HG03025 (cell line): ENCODE data around the gene HOXB1.

Source experiments
- ATAC-seq: cut with Tn5 transposase; IDR thresholded peaks from one replicate; pipeline ENCODE4 v1.9.1; 2021; ENCODE audit warnings: mild to moderate bottlenecking, moderate library complexity; ENCODE audit not compliant: unreplicated experiment, low FRiP score

HOXB1 gene

DNA sequence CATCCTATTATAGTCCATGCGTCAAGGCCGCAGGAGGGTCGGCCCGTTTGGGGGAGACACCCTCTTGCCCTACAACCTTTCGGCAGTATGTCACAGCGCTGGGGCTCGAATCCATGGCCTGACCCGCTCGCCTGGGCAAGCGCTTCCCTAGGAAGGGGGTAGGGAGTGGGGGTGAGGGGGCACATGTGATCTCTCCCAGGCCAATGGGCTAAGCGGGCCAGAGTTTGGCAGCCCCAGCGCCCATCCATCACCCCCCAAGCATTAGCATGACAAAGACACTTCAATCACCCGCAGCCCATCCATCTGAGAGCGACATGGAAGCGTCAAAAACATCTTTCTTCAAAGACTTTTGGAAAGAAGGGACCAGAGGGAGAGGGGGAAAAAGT is at the start of gene HOXB1:
HOXB1 (minus strand) TSS at position 125 of the 386 bp plus-strand sequence; CDS start at position 18, 107 bp downstream.
- no peak for ATAC-seq

DNA sequence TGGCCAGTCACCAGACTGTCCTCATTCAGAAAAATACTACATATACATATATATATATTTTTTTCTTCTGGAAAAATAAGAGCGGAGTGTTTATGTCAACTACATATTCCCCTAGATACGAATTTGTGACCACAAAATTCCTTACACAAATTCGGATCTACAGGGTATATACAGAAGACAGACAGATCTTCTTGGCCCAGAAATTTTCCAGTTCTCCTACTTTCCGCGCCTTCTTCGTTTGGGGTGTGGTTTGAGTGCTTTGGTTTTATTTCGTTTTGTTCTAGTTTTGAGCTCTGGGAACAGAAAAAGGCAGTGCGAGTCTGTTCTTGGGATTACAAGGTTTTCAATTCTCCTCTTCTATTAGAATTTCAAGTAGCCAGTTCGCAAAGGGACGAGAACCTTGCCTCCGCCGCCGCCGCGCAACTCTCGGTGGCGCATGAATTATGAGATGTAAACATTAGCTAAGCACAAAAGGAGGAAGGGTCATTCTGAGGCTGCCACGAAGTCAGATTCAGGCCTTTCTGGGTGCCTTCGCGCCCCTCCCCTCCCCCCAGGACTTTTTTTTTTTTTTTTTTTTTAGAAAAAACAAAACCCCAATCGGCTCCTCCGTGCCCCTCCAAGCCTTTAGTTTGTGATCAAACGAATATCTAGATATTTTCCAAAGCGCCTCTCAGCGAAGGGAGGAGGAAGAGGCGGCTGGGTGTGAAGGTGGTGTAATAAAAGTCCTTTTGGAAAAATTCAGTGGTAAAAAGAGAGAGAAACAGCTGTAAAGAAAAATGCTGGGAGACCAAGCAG is 49.1 kb upstream of the HOXB1 start:
- ATAC-seq: no peak

DNA sequence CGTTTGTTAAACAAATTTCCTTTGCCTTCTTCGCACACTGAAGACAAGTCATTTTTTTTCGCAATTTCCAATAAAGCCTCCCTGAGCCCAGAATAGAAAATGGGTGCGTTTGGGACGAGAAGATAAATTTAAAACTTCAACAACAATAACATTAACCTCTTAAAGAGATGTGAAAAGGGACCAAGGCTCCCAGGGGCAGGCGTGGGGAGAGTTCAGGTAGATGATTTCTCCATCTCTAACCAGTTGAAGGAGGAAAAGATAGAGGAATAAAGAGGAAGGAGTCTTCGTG is 48.6 kb upstream of the HOXB1 start:
- ATAC-seq: no peak

DNA sequence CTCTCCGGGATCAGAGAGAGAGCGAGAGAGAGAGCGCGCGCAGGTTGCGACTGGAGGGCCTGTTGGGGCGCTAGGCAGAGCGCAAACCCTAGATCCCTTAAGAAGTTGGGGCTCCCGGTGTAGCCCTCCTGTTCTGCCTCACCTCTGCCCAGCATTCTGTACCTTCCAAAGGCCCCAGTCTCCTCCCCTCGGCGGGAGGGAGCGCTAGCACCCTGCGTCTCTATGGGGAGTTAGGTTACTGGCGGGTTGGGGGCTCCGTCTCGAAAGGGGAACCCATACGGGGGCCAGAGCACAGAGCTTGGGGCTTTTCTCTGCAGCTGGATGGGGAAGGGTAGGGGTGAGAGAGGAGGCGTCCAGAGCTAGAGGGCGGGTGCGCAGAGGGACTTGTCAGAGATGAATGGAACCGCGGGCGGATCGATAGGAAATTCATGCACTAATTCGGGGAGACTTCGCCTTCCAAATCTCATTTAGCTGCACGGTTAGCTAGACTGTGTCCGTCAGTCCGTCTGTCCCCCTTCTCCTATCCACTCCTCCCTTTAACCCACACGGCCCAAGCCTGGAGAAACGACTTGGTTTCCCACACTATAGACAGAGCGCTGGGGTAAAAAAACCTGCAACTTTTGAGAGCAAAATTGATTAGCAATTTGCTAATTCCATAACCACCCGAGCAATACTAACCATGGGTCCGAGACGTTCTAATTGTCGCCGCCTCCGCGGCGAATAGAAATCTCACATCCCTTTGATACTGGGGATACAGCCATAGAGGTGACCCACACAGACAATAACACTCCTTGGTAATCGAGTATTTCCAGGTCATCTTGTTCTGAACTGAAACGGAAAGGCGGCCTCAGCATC is 48.0 kb upstream of the HOXB1 start:
- ATAC-seq: peak; percentile 33

DNA sequence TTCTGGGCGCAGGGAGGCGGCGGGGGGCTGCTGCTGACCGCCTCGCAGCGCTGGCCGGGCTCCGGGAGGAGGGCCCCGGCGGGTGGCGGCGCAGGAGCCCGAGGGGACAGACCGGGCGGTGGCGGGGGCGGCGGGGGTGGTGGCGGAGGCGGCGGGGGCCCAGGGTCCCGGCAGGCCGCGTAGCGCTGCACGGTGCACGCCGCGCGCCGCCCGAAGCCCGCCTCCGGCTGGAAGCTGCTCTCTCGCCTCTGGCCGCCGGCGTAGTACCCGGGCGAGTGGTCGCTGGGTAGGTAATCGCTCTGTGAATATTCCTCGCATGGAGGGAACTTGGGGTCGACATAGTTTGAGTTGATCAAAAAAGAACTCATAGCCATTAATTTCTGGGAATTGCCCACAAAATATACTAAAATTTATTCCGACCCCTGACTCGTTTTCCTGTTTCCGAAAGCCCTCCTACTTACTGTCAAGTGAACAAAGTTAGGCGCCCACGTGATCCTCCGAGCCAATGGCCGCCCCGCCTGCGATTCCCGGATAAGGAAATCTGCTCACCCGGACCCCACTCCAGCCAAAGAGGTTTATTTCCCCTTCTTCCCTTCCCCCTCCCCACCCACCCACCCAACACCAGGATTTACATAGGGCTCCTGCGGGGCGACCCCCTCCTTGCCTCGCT is 47.3 kb upstream of the HOXB1 start, which contains the start of gene HOXB4:
HOXB4 (minus strand) TSS at position 405 of the 670 bp plus-strand sequence; CDS start at position 374, 31 bp downstream.
- peak; percentile 35 for ATAC-seq

DNA sequence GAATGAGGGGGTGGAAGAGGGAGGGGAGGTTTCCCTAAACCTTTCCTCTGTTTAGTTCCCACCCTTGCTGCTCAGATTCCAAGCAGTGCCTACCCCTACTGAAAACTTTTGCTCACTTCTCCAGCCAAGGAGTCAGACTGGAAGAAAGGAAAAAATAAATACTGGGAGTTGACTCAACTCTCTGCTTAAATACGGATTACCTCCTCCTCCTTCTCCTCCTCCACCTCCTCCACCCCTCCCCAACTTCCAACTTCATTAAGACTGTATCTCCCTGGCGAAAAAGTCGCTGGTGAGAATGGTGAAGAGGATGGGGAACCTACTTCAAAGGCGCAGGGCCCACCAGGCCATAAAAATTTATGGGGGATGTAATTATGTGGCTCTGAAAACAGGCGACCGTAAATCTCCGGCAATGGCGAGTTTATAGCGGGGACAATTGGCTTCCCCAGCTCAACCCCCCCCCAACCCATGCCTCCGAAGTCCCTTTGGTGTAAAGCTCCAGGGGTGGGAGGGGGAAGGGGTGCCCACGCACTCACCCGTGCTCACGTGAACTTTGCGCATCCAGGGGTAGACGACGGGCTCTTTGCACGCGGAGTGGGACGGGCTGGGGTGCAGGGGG is 46.6 kb upstream of the HOXB1 start:
- no peak for ATAC-seq

DNA sequence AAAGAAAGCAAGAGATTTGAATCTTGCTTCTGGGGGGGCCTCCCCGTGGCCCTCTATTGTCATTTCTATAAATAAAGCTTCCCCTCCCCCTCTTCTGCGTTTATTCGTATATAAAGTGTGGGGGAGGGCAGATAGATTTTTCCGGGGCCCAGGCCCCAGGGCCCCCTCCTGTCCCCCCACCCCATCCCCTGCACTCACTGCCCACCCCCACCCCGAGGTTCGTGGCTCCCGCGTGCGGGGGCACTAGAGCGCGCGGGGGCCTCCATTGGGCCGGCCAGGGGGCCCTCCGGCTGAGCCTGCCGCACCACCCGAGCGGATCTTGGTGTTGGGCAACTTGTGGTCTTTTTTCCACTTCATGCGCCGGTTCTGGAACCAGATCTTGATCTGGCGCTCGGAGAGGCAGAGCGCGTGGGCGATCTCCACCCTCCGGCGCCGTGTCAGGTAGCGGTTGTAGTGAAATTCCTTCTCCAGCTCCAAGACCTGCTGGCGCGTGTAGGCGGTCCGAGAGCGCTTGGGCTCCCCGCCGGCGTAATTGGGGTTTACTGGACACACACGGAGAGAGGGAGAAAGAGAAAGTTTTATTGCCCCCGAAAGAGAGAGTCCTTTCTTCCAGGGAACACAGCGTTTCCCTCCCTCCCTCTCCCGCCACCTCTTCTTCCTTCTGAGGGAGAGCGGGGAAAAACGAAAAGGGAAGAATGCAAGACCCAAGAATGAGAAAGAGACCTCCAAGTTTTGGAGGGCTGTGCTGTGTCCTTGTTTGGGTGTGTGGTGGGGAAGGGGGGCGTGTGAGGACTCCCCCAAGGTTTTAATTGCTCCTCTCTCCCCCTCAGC is 45.9 kb upstream of the HOXB1 start:
- ATAC-seq: no peak

DNA sequence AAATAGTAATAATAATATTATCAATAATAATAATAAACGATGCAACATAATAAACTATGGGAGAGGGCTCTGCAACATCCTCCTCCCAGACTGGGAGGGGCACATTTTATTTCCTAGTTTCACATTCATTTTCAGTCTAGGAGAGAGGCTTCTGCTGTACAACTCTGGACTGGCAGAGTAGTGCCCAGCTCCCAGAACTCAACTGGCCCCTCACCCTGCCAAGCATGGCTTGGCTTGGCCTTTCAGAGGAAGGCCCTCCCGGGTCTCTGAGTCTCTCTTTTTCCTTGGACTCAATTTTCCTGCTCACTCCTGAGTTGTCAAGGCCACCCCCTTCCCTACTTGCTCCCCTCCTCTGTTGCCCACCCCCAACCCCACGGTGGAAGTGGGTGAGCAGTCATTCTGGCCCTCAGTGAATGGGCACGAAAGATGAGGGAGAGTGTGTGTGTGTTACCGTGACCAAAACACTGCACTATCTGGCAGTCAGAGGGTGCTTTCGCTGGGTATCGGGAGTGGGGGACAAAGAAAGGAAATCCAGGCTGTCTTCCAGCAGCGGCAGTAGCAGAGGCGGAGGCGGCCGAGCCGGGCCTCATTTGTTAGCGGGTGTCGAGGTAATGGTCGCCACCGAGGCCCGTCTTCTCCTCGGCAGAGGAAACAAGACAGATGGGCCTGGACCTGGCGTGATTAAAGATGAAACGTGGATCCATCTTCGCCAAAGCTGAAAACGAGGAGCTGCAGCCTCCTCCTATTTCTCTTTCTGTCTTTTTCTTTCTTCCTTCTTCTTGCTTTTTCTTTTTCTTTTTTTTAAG is 45.1 kb upstream of the HOXB1 start:
- ATAC-seq: no peak

DNA sequence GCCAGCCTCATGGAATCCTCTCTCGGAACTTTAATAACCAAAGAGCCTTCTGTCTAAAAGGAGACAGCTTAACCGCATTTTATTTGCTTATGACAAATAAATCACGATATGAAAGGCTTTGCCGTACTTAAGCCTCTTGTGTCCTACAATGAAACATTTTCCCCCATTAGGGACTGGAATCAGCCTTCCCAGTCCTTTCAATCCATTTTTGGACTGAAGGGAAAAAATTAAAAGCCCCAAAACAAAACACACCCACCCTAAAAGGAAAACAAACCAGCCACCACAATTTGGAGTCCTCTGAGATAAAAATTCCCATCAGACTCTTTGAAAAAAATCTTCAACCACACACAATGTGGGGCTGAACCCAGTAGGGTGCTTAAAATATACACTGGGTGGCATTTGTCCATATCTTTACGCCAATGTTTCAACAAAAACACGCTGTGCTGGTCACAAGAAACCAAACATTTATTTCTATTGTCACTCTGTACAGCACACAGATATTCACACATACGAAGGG is 44.3 kb upstream of the HOXB1 start:
- ATAC-seq: no peak

DNA sequence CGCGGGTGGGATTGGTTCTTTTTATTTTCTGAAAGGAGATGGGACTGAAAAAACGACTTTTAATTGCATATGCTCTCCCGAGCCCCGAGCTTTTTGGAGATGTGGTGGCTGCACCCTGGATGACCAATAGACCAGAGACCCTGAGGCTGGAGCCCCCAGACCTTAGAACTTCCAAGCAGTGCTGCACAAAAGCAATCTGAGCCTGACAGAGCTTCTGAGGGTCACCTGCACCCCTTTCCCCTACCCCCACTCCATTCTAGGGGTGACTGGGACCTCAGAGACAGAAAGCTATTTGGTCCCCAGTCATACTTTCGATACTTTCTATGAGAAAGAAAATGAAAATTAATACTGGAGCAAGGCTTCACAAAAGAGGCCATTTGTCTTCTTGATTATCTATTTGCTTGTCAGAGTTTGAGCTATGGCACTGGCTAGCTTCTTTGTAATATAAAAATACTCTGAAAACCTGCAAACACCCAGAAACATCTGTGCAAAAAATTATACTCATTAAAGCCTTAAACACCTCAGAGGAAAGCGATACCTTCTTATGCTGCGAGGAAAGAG is 43.8 kb upstream of the HOXB1 start:
- ATAC-seq: no peak

DNA sequence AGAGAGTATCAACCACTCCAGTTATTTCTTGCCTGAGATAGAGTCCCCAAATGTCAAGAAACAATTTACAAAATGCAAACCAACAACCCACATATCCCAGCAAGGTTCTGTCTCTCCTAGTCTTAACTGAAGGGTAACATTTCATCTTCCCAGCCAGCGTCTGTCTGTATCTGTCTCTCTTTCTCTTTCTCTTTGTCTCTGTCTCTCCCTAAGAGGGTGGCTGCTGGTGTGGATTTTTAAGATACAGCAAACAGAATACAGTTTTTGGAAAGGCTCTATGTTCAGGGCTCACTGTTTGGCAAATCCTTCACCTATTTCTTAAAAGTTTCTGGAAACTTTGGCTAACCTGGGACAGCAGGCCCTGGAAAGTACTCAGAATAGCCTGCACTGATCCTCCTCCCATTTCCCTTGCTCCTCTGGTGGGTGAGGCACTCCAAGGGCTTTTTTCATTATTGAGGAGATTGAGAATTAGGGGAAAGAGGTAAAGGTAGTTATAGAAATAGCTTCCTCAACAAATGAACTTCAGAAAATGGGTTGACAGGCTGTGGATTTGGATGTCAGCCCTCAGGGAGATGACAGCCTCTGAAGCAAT is 41.1 kb upstream of the HOXB1 start:
- no peak for ATAC-seq

DNA sequence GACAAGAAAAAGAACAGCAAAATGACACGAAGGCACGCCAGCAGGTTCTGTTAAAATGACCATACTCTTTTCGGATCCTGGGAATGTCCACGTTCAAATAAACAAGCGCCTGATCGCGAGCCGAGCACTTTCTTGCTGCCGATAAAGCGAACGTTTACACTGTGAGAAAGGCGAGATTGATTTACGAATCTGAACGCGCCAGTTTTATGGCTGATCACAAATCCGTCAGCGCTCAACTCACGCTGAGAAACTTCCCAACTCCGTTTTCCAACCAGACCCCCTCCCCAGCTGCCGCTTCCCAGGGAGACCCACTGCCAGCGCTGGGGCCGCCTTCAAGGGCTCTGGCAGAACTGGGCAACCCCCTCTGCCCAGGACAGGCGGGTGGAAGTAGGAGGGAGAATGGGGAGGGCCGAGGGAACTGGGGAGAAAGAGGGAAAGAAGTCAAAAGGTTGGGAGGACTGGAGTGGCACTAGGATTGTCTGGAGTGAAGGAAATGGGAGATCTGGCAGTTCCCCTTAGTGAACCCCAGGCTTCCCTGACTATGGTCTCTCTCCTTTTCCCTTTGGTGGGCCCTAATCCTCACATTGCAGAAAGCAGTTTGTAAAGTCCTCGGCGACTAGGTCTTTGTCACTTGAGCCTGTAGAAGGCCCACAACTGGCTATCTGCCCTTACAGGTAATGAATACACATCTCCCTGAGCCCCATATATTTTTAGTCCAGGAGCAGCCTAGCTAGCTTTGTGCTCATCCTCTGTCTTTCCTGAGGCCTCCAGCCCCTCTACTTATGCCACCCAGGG is 40.4 kb upstream of the HOXB1 start:
- ATAC-seq: no peak

DNA sequence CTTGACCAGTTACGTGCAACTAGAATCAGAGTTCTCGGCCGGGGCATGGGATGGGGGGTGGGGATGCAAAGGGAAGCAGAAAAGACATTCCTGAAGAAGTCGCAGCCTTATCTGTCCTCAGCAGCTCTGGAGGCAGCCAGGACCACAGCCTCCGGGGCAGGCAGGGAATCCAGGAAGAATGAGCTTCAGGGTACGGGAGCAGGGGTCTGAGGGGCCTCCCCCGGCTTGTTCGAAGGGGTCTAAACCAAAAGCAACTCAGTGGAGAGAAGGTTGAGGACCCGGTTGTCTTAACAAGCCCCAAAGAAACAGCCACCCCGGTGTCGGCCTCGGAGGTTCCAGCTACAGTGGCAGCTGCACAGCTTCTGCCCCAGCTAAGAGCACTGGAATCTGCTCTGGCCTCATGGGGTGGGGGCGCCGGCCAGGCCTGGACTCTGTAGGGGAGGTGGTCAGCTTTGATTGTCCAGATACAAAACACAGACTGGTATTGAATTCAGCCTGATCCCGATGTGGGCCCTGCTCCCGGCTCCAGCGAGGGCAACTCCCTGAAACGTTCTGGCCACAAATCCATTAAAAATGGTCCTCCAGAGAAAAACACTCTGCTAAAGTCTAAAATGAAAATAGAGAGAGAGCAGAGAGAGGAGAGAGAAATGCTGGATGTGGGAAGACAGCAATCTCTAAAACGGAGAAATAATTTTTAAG is 39.7 kb upstream of the HOXB1 start:
- no peak for ATAC-seq

DNA sequence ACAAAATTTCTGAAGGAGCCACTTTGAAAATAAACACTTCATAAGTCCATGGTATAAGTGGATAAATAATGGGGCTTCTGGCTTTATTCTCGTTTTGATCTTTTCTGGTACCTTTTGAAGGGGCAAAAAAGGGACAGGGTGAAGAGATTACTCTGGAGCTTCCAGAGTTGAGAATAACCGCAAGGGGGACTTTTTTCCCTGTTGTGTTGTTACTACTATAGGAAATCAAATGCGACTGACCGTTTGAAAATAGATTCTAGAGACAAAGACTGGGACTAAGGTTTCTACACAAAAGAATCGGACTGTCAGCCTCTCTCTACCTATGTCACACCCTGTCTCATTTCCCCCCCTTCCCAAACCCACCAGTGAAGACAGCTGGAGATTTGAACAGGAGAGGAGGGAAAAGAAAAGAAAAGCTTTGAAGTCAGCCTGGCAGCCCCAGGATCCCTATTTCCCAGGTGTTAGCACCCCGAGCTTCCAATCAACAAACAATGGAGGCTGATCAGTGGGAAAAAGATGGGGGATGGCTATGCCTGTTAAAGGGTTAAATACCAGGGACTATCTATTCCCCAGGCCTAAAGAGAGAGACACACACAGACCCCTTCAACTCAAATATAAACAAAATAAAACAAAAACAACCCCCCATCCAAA is 39.0 kb upstream of the HOXB1 start:
- ATAC-seq: no peak

DNA sequence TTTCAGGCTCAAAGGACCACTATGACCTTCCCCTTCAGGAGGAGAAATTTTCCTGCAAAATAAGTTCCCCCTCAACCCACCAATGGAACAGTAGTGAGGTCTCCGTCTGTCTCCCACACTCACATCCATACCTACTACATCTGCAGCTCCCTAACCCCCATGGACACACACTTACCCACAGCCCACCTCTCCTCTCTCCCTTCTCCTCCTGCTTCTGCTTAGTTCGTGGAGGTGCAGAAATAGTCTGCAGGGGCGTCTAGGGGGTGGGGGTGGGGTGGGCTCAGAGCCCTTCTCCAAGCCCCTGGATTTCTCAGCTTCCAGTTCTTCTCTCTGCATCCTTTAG is 38.4 kb upstream of the HOXB1 start:
- ATAC-seq: no peak

DNA sequence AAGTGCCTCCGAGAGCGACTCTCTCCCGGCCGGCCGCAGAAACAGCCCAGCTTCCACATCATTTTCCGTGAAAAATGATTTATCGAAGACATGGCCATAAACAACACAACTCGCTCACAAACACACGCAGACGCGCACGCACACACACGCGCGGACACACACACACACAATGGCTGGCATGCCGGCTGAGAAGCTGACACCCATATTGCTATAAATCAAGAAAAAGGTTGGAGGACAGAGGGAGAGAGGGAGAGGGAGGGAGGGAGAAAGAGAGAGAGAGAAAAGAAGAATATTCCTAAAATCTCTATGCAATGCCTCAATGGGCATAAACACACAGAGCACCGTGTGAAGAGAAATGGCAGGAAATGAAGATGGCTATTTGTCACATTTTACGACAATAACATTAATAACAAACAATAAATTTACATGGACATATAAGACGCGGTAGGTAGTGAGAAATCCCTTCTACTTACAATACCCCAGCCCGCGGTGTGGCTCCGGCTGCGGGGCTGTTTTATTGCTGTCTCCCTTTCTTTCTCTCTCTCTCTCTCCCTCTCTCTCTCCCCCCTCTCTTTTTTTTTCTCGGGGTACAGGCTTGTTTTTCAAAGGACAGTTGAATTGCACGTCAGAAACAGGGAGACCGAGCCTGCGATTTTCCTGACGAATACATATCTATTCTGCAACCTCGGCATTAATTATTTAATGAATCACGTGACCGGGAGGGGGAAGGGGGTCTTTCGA is 37.9 kb upstream of the HOXB1 start:
- ATAC-seq: no peak
